DOHH2 (cell line): Measurements from ENCODE around the gene LRP8.
"Not testable (repeated sequence)": the region's sequence is repeated elsewhere in the genome, so short reads cannot be mapped to it uniquely, and the experiment has no call there.

ENCODE experiments used
- EZH2phosphoT487 ChIP-seq: fragments of 200-600 bp; sonication (generic); IDR thresholded peaks from 2 replicates; pipeline ENCODE4 v1.6.1; 2017; ENCODE audit warnings: borderline replicate concordance, mild to moderate bottlenecking, antibody characterized with exemption, low read length, moderate library complexity, mixed read lengths
- TF ChIP-seq, protein P1 (sequence below): fragments of 200-600 bp; sonication (generic); IDR thresholded peaks from one replicate; pipeline ENCODE4 v1.5.1; 2014; ENCODE audit warnings: antibody characterized with exemption, mild to moderate bottlenecking, low read depth, low read length; ENCODE audit not compliant: poor library complexity, severe bottlenecking

DNA sequence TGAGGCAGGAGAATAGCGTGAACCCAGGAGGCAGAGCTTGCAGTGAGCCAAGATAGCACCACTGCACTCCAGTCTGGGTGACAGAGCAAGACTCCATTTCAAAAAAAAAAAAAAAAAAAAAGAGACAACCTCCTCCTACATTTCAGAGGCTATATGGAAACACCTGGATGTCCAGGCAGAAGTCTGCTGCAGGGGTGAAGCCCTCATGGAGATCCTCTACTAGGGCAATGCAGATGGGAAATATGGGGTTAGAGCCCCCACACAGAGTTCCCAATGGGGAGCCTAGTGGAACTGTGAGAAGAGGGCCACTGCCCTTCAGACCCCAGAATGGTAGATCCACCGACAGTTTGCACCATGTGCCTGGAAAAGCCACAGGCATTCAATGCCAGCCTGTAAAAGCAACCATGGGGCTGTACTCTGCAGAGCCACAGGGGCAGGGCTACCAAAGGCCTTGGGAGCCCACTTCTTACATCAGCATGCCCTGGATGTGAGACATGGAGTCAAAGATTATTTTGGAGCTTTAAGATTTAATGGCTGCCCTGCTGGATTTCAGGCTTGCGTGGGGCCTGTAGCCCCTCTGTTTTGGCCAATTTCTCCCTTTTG is 121.7 kb downstream of the LRP8 start:
- TF ChIP-seq, protein P1, sequence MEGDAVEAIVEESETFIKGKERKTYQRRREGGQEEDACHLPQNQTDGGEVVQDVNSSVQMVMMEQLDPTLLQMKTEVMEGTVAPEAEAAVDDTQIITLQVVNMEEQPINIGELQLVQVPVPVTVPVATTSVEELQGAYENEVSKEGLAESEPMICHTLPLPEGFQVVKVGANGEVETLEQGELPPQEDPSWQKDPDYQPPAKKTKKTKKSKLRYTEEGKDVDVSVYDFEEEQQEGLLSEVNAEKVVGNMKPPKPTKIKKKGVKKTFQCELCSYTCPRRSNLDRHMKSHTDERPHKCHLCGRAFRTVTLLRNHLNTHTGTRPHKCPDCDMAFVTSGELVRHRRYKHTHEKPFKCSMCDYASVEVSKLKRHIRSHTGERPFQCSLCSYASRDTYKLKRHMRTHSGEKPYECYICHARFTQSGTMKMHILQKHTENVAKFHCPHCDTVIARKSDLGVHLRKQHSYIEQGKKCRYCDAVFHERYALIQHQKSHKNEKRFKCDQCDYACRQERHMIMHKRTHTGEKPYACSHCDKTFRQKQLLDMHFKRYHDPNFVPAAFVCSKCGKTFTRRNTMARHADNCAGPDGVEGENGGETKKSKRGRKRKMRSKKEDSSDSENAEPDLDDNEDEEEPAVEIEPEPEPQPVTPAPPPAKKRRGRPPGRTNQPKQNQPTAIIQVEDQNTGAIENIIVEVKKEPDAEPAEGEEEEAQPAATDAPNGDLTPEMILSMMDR: not testable (repeated sequence)
- not testable (repeated sequence) for TF ChIP-seq EZH2phosphoT487
